Stimulated activated CD4-positive, alpha-beta T cell treated with anti-CD3 and anti-CD28 coated beads, Interleukin-12 subunit alpha, Interleukin-12 subunit beta, amount 100 ng/mL, for 48 hours (primary cell): Measurements from ENCODE around the gene RABGAP1L.
"Not testable (repeated sequence)": the region's sequence is repeated elsewhere in the genome, so short reads cannot be mapped to it uniquely, and the experiment has no call there.

Experiments used
- DNase-seq, 3 donors: peaks; one replicate each; pipeline ENCODE4 v3.0.0-alpha.2; 2020; ENCODE audit warnings: low read depth in 2 of 3, low spot score in 1 of 3

Gene RABGAP1L

DNA sequence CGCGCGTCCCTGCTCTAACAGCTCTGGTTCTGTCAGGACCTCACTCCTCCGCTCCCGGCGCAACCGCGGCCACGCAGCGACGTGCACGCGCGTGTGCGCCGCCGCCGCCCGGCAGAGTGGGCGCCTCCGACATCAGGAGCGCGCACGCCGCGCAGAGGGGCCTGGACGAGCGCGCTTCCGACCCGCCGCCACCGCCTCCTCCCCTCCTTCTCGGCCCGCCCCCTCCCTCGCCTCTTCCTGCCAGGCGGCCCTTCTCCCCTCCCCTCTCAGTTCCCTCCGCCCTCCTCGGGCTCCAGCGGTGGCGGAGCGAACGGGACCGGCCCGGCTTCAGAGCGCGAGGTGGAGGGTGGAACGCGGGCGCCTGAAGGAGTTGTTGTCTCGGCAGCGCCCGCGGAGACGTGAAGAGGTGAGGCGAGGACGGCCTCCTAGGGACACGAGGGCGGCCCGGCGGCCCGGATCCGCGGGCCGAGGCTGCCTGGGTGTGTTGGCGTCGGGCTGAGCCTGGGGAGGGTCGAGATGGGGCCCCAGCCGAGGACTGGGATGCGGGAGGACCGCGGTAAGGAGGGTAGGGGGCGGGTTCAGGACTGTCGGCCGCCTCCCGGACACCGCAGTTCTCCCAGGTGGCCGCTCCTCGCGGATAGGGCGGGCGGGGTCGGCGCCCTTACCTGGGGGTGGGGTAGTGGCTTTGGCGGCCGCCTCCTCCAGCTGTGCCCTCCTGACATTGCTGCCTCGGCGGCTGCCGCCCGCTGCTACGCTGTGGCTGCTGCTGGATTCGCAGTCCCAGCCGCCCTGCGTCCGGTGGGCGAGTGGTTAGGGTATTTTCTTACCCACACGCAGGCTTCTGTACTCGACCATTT lies at the start of gene RABGAP1L:
Gene RABGAP1L, plus strand, starts transcription at position 269 of the 857 bp plus-strand sequence.
- peak; percentile 83 to 92 (median 87) for DNase-seq

GRCh38 chr1:174110053-174110452 lies 49.3 kb upstream of the RABGAP1L start:
- no peak for DNase-seq

DNA sequence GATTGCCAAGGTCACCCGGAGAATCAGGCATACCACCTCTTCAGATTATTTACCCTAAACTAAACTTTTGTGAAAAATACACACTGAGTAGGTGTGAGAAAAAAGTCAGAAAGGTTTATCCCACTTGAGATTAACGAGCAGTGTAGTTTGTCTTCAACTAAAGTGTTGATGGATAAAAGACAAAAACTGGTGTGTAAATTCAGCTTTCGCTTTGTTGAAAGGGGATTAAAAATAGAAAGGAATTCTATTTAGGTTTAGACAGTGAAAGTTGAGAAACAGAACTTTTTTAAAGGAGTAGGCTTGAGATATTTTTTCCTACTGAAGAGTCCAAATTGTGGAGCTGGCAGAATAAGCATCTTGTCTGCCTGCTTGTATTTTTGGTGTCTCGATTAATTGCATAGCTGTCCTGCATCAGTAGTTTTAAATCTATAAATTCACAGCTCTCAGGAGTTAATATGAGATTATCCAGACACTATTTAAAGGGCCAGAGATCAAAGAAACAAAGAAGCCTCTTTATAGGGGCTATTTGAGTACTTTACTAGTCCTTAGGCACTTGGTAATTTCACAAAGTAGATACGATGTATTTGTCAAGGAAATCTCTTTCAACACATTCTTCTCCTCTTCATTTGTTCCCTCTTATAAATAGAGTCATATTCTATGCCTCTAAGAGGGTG lies 46.7 kb upstream of the RABGAP1L start:
- no peak for DNase-seq

- DNase-seq, result no peak
These were observed 45.2 kb upstream of the RABGAP1L start for GRCh38 chr1:174114106-174114505.

DNA sequence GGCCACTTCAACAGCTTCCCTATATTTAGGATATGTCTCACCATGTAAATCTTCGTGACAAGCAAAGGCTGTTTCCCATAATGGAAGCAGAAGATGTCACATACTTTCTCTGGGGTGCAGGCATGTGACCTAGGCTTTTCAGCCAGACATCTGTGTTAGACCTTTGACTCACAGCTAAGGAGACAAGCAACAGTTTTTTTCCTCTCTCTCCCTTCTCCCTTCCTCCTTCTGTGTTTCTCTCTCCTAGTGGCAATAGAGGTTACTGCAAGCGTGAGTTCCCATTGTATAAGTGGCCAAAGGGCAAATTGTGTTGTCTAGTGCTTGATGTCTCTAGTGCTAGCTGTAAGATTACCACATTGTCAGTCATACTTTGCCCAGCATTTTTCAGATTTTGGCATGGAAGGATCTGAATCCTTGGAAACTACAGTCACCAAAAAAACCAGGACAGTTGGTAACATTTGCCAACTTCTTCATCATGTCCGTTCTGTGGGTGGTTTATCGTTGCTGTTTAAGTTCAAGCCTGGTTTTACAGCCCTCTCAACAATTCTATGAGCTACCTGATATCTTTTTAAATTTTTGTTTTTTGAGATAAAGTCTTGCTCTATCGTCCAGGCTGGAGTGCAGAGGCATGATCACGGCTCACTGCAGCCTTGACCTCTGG lies 44.4 kb upstream of the RABGAP1L start:
- peak in 1 of 3 donors; percentile 42 for DNase-seq

DNA sequence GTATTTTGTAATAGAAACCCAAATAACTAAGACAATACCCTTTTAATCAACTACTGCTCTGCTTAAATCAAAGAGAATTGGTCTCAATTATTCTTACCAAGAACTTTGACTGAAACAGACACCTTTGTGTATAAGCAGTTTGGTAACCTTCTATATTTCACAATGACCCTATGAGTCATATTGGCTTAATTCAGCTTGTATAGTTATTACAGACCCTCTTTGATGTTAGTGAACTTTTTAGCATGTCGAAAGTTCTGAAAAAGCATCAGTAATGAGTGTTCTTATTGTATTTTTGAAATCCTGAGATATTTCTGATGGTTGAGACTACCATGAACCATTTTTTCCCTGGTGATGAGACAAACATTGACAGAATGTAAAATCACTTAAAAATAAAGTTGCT lies 43.3 kb upstream of the RABGAP1L start:
- no peak for DNase-seq

DNA sequence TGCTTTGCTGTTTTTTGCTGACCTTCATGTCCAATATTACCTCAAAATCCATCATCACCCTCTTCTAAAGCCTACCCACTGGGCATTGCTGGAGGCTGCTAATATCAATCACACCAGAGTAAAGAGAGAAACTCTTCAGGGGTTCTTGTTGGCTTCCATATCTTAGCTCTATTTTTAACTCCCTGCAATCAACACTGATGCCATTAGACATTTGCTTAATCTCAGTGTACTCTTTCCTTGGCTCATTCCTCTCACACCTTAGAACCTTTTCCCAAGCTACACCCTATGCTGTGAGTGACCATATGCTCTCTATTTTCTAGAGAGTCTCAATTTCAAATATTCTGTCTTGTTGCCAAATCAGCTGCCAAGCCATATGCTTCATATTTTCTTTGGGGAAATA lies 40.6 kb upstream of the RABGAP1L start:
- DNase-seq, result no peak

DNA sequence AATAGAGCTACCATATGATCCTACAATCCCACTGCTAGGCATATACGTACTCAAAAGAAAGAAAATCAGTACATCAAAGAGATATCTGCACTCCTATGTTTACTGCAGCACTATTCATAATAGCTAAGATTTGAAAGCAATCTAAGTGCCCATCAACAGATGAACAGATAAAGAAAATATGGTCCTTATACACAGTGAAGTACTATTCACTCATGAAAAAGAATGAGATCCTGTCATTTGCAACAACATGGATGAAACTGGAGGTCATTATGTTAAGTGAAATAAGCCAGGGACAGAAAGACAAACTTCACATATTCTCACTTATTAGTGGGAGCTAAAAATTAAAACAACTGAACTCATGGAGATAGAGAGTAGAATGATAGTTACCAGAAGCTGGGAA lies 37.0 kb upstream of the RABGAP1L start:
- not testable (repeated sequence) for DNase-seq

DNA sequence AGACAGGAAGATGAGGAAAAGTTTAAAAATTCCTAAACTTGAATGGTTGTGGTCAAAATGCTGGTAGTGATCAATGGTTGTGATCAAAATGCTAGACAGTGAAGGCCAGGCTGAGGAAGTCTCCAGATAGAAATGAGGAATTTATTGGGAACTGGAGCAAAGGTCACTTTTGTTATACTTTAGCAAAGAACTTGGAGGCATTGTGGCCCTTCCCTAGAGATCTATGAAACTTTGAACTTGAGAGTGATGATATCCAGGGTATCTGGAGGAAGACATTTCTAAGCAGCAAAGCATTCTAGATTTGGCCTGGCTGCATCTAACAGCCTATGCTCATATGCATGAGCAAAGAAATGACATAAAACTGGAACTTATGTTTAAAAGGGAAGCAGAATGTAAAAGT lies 35.5 kb upstream of the RABGAP1L start:
- no peak for DNase-seq

DNA sequence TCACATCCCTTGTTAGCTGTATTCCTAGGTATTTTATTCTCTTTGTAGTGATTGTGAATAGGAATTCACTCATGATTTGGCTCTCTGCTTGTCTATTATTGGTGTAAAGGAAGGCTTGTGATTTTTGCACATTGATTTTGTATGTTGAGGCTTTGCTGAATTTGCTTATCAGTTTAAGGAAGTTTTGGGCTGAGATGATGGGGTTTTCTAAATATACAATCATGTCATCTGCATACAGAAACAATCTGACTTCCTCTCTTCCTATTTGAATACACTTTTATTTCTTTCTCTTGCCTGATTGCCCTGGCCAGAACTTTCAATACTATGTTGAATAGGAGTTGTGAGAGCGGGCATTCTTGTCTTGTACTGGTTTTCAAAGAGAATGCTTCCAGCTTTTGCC lies 32.1 kb upstream of the RABGAP1L start:
- not testable (repeated sequence) for DNase-seq

- no peak for DNase-seq
These were observed 28.2 kb upstream of the RABGAP1L start for GRCh38 chr1:174131032-174131638.

DNA sequence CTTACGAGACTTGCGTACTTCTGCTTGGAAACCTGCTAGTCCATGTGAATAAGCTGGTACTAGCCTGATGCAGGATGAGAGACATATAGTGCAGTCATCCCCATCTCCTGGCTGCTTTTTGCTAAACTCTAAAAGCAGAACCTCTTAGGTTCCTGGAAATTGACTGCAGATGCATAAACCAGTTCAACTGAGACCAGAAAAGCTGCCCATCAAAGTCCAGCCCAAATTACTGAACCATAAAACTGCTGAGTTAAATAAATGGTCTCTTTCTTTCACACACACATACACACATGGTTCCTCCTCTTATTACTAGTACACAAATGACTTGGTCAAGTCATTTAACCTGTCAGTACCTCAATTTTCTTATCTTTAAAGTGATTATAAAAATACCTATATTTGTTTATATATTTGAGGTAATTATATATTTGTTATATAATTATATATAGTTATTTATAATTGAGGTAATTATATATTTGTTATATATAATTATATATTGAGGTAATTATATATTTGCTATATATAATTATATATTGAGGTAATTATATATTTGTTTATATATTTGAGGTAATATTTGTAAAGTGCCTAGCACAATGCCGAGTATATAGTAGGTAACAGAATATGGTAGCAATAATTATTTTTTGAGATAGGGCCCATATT lies 25.2 kb upstream of the RABGAP1L start:
- no peak for DNase-seq

DNA sequence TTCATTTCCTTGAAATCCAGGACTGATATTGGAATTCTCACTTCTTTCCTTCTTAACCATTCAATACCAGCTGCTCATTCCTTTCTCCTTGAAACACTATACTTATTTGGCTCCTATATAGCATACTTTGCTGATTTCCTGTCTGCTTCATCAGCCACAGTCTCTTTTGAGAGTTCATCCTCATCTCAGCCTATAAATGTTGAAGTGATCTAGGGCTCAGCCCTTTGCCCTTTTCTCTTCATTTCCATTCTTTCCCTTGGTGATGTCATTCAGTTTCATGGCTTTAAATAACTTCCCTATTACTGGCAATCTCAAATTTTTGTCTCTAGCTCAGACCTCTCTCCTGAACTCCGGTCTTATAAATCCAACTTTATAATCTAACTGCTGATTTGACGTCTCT lies 24.1 kb upstream of the RABGAP1L start:
- no peak for DNase-seq

- DNase-seq, result no peak
These were observed 22.6 kb upstream of the RABGAP1L start for GRCh38 chr1:174136714-174137113.

DNA sequence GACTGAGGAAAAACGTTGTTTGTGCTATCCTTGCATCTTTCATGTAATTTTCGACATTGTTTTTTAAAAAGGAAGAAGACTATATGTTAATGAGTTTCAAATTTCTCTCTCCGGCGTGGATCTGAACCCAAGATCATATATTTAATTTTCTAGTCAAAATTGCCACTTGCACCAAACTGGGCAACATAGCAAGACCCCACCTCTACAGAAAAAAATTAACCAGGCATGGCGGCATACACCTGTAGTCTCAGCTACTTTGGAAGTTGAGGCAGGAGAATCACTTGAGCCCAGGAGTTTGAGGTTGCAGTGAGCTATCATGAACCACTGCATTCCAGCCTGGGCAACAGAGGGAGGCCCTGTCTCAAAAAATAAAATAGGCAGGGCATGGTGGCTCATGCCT lies 16.5 kb upstream of the RABGAP1L start:
- DNase-seq, result no peak

DNA sequence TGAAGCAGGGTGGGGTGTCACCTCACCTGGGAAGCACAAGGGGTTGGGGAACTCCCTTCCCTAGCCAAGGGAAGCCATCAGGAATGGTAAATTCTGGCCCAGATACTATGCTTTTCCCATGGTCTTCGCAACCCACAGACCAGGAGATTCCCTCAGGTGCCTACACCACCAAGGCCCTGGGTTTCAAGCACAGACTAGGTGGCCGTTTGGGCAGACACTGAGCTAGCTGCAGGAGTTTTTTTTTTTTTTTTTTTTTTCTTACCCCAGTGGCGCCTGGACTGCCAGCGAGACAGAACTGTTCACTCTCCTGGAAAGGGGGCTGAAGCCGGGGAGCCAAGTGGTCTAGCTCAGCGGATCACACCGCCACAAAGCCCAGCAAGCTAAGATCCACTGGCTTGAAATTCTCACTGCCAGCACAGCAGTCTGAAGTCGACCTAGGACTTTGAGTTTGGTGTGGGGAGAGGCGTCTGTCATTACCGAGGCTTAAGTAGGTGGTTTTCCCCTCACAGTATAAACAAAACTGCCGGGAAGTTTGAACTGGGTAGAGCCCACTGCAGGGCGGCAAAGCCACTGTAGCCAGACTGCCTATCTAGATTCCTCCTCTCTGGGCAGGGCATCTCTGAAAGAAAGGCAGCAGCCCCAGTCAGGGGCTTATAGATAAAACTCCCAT lies 15.5 kb upstream of the RABGAP1L start:
- DNase-seq, result not testable (repeated sequence)

DNA sequence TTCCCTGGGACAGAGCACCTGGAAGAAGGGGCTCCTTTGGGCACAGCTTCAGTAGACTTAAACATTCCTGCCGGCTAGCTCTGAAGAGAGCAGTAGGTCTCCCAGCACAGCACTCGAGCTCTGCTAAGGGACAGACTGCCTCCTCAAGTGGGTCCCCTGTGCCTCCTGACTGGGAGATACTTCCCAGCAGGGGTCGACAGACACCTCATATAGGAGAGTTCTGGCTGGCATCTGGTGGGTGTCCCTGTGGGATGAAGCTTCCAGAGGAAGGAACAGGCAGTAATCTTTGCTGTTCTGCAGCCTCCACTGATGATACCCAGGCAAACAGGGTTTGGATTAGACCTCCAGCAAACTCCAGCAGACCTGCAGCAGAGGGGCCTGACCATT lies 14.9 kb upstream of the RABGAP1L start:
- not testable (repeated sequence) for DNase-seq

GRCh38 chr1:174149216-174149615 lies 10.1 kb upstream of the RABGAP1L start:
- DNase-seq, result no peak

DNA sequence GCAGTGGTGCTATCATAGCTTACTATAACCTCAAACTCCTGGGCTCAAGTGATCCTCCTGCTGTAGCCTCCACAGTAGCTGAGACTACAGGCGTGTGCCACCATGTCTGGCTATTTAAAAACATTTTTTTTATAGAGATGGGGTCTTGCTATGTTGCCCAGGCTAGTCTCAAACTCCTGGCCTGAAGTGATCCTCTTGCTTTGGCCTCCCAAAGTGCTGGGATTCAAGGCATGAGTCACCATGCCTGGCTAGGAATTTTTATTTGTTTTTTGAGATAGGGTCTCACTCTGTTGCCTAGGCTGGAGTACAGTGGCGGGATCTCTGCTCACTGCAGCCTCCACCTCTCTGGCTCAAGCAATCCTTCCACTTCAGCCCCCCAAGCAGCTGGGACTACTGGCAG lies 8.8 kb upstream of the RABGAP1L start:
- DNase-seq, result no peak

DNA sequence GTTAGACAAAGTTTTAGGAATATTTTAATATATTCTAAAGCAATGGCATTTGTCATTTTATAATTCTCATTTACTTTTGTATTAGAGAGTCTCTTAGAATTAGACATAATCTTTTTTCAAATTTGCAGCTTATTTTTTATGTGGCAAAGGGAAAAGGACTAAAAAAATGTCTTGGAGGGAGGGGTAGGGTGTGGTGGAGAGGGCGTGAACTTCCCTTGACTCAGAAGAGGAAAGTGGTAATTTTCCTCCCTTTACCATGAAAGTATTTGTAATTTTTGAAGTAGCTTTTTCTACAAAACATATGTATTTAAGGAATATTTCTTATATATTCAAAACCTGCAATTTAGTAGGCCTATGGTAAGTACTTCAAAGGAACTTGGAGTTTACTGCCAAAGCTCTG lies 6.9 kb upstream of the RABGAP1L start:
- no peak for DNase-seq
